ENCODE data around the gene PCGF3. TPM values are rescaled to one million over a fixed set of nuclear protein-coding genes. Genes with fewer than 3 reads are reported as not detected.

PCGF3 gene
- total RNA-seq, 4 donors from 2014 or later = 40.0 to 57.6 (median 46.9) TPM

- intact Hi-C loops (cut with DNase I) = no loop called here
- H3K27me3 ChIP-seq = no peaks in the 10 kb centered on the region
- no peak overlapping the region for H3K27ac ChIP-seq
- H3K36me3 ChIP-seq = peaks cover 9 to 97% (median 22%) of the 10 kb centered on the region in 3 donors
- TF ChIP-seq CTCF (IDR thresholded peaks at IDR 0.05) (no peak), POLR2A (IDR thresholded peaks at IDR 0.05) (no peak)
- DNase-seq = no peak
- no peaks in the 10 kb centered on the region for H3K9me3 ChIP-seq
- peaks cover 5 to 22% (median 6%) of the 10 kb centered on the region in 3 donors for H3K4me1 ChIP-seq
- no peak overlapping the region for H3K4me3 ChIP-seq
- 82 to 93% methylated on average over 5 to 7 of the region's 16 CpGs for WGBS, 2 donors
Measured at GRCh38 chr4:764405-765169, 59.0 kb downstream of the PCGF3 start.

- H3K9me3 ChIP-seq = no peaks in the 10 kb centered on the region
- H3K4me1 ChIP-seq = peaks cover 5 to 22% (median 6%) of the 10 kb centered on the region in 3 donors
- H3K36me3 ChIP-seq = peaks cover 13 to 100% (median 20%) of the 10 kb centered on the region in 3 donors
- DNase-seq = no peak
- 35 to 59% methylated on average over 7 of the region's 7 CpGs for WGBS, 2 donors
- no peak overlapping the region for H3K4me3 ChIP-seq
- no peaks in the 10 kb centered on the region for H3K27me3 ChIP-seq
- intact Hi-C loops (cut with DNase I) = no loop called here
- peak overlapping the region in 1 of 4 donors; percentile 10 for H3K27ac ChIP-seq
- TF ChIP-seq CTCF (IDR thresholded peaks at IDR 0.05) (no peak), POLR2A (IDR thresholded peaks at IDR 0.05) (no peak)
Measured at GRCh38 chr4:766152-766515, 60.5 kb downstream of the PCGF3 start.

GRCh38 chr4:766559-767283 lies 61.1 kb downstream of the PCGF3 start:
- Histone ChIP-seq H3K4me1 (peaks cover 5 to 26% (median 10%) of the 10 kb centered on the region in 3 donors), H3K27ac (peak overlapping the region in 3 of 4 donors; percentile 9 to 19 (median 10)), H3K9me3 (no peaks in the 10 kb centered on the region), H3K36me3 (peaks cover 10 to 100% (median 18%) of the 10 kb centered on the region in 3 donors), H3K4me3 (no peak overlapping the region), H3K27me3 (no peaks in the 10 kb centered on the region)
- TF ChIP-seq CTCF (IDR thresholded peaks at IDR 0.05) (no peak), POLR2A (IDR thresholded peaks at IDR 0.05) (no peak)
- DNase-seq = no peak
- WGBS, 2 donors = 71 to 86% methylated on average over 15 to 18 of the region's 21 CpGs
- intact Hi-C loops (cut with DNase I) = no loop called here

- Histone ChIP-seq H3K9me3 (no peaks in the 10 kb centered on the region), H3K27ac (no peak overlapping the region), H3K4me3 (no peak overlapping the region), H3K36me3 (peaks cover 8 to 99% (median 18%) of the 10 kb centered on the region in 3 donors), H3K27me3 (no peaks in the 10 kb centered on the region), H3K4me1 (peaks cover 5 to 40% (median 15%) of the 10 kb centered on the region in 3 donors)
- no peak for DNase-seq
- 91% methylated on average over 10 to 15 of the region's 15 CpGs for WGBS, 2 donors
- intact Hi-C loops (cut with DNase I) = no loop called here
- TF ChIP-seq CTCF (IDR thresholded peaks at IDR 0.05) (no peak), POLR2A (IDR thresholded peaks at IDR 0.05) (no peak)
Measured at GRCh38 chr4:768076-768475, 62.4 kb downstream of the PCGF3 start.

GRCh38 chr4:768995-769394 lies 63.4 kb downstream of the PCGF3 start:
- no peaks in the 10 kb centered on the region for H3K9me3 ChIP-seq
- peaks cover 5 to 49% (median 22%) of the 10 kb centered on the region in 3 donors for H3K4me1 ChIP-seq
- intact Hi-C loops (cut with DNase I) = no loop called here
- DNase-seq = no peak
- no peak overlapping the region for H3K4me3 ChIP-seq
- no peak overlapping the region for H3K27ac ChIP-seq
- peaks cover 6 to 99% (median 18%) of the 10 kb centered on the region in 3 donors for H3K36me3 ChIP-seq
- 82 to 86% methylated on average over 5 to 10 of the region's 12 CpGs for WGBS, 2 donors
- no peak for TF ChIP-seq CTCF (IDR thresholded peaks at IDR 0.05)
- no peak for TF ChIP-seq POLR2A (IDR thresholded peaks at IDR 0.05)
- H3K27me3 ChIP-seq = no peaks in the 10 kb centered on the region
